ENCODE data around the gene NRP2. TPM values are rescaled to one million over a fixed set of nuclear protein-coding genes. Genes with fewer than 3 reads are reported as not detected.

NRP2 gene
- total RNA-seq, 3 donors from 2014 or later = 18.4 to 32.0 (median 23.9) TPM

- Histone ChIP-seq H3K27ac (no peak overlapping the region), H3K4me3 (no peak overlapping the region), H3K27me3 (no peaks in the 10 kb centered on the region), H3K9me3 (peaks cover 9 to 11% of the 10 kb centered on the region in 2 donors), H3K4me1 (no peaks in the 10 kb centered on the region), H3K36me3 (no peaks in the 10 kb centered on the region)
- no peak for TF ChIP-seq CTCF (IDR thresholded peaks at IDR 0.05)
- TF ChIP-seq POLR2AphosphoS5 (IDR thresholded peaks at IDR 0.05) = no peak
- TF ChIP-seq POLR2A (IDR thresholded peaks at IDR 0.05) = no peak
- intact Hi-C loops (cut with DNase I; ENCODE audit: low total_unique reads) = no loop called here
- no peak for DNase-seq (ENCODE audit: low spot score in 2 of 2)
Measured at GRCh38 chr2:205802941-205803340, 120.6 kb downstream of the NRP2 start.

GRCh38 chr2:205803500-205803899 lies 121.2 kb downstream of the NRP2 start:
- intact Hi-C loops (cut with DNase I; ENCODE audit: low total_unique reads) = no loop called here
- Histone ChIP-seq H3K4me1 (no peaks in the 10 kb centered on the region), H3K36me3 (no peaks in the 10 kb centered on the region), H3K27ac (no peak overlapping the region), H3K9me3 (peaks cover 4 to 7% of the 10 kb centered on the region in 2 donors), H3K4me3 (no peak overlapping the region), H3K27me3 (no peaks in the 10 kb centered on the region)
- DNase-seq (ENCODE audit: low spot score in 2 of 2) = no peak
- TF ChIP-seq POLR2AphosphoS5 (IDR thresholded peaks at IDR 0.05) = no peak
- TF ChIP-seq POLR2A (IDR thresholded peaks at IDR 0.05) = no peak
- no peak for TF ChIP-seq CTCF (IDR thresholded peaks at IDR 0.05)

- H3K27ac ChIP-seq = no peak overlapping the region
- no peak overlapping the region for H3K4me3 ChIP-seq
- intact Hi-C loops (cut with DNase I; ENCODE audit: low total_unique reads) = no loop called here
- H3K9me3 ChIP-seq = no peaks in the 10 kb centered on the region
- DNase-seq (ENCODE audit: low spot score in 2 of 2) = no peak
- no peaks in the 10 kb centered on the region for H3K27me3 ChIP-seq
- no peak for TF ChIP-seq POLR2A (IDR thresholded peaks at IDR 0.05)
- no peak for TF ChIP-seq CTCF (IDR thresholded peaks at IDR 0.05)
- no peak for TF ChIP-seq POLR2AphosphoS5 (IDR thresholded peaks at IDR 0.05)
- H3K4me1 ChIP-seq = no peaks in the 10 kb centered on the region
- no peaks in the 10 kb centered on the region for H3K36me3 ChIP-seq
Measured at GRCh38 chr2:205805136-205805535, 122.8 kb downstream of the NRP2 start.

- Histone ChIP-seq H3K9me3 (no peaks in the 10 kb centered on the region), H3K4me3 (no peak overlapping the region), H3K27me3 (no peaks in the 10 kb centered on the region), H3K36me3 (no peaks in the 10 kb centered on the region), H3K4me1 (no peaks in the 10 kb centered on the region), H3K27ac (no peak overlapping the region)
- DNase-seq (ENCODE audit: low spot score in 2 of 2) = no peak
- TF ChIP-seq POLR2A (IDR thresholded peaks at IDR 0.05) (no peak), CTCF (IDR thresholded peaks at IDR 0.05) (no peak), POLR2AphosphoS5 (IDR thresholded peaks at IDR 0.05) (no peak)
- intact Hi-C loops (cut with DNase I; ENCODE audit: low total_unique reads) = no loop called here
Measured at GRCh38 chr2:205806143-205806905, 124.0 kb downstream of the NRP2 start.

GRCh38 chr2:205807229-205807628 lies 124.9 kb downstream of the NRP2 start:
- Histone ChIP-seq H3K27ac (no peak overlapping the region), H3K36me3 (no peaks in the 10 kb centered on the region), H3K4me3 (no peak overlapping the region), H3K9me3 (no peaks in the 10 kb centered on the region), H3K4me1 (no peaks in the 10 kb centered on the region), H3K27me3 (no peaks in the 10 kb centered on the region)
- DNase-seq (ENCODE audit: low spot score in 2 of 2) = no peak
- TF ChIP-seq POLR2A (IDR thresholded peaks at IDR 0.05) = no peak
- no peak for TF ChIP-seq POLR2AphosphoS5 (IDR thresholded peaks at IDR 0.05)
- no peak for TF ChIP-seq CTCF (IDR thresholded peaks at IDR 0.05)
- intact Hi-C loops (cut with DNase I; ENCODE audit: low total_unique reads) = no loop called here
